HEK293 (cell line): ENCODE results near the gene EVC2.

Source experiments
- CTCF ChIP-seq: fragments of 450-650 bp; formaldehyde crosslinking; IDR thresholded peaks from 2 replicates; pipeline ENCODE4 v1.5.1; 2016; ENCODE audit warnings: missing biosample characterization, missing genetic modification characterization
- ZNF350 ChIP-seq: fragments of 450-650 bp; formaldehyde crosslinking; IDR thresholded peaks from 2 replicates; pipeline ENCODE4 v1.5.0; 2017; ENCODE audit warnings: missing biosample characterization, mild to moderate bottlenecking, missing genetic modification characterization

- TF ChIP-seq ZNF350 (tag by site-specific recombination): no peak
- no peak for TF ChIP-seq CTCF (tag by site-specific recombination)
Observed at GRCh38 chr4:5710961-5711478, 2.7 kb upstream of the EVC2 start, which contains the start of gene EVC.
